DND-41 (cell line): ENCODE measurements around the gene DAB2.
A peak's percentile ranks its signal among the peaks of the same experiment; 100 is the strongest.

Experiments used
- ATAC-seq: fragments of 200-7000 bp; cut with Tn5 transposase; 3 replicates; pipeline ENCODE4 v1.9.1; 2021; ENCODE audit warnings: low read depth; ENCODE audit not compliant: insufficient read depth
- DNase-seq: peaks from one replicate; pipeline ENCODE4 v3.0.0-alpha.2; 2020
- H2AFZ ChIP-seq: 2 replicates; pipeline ENCODE4 v1.6.0; 2012; ENCODE audit warnings: low read depth, low read length
- H3K27ac ChIP-seq: 2 replicates; pipeline ENCODE4 v1.5.1; 2012; ENCODE audit warnings: low read length, inconsistent platforms
- H3K27me3 ChIP-seq: fragments of 200-600 bp; sonication (generic); 2 replicates; pipeline ENCODE4 v1.6.0; 2012; ENCODE audit warnings: low read length, mild to moderate bottlenecking, inconsistent platforms; ENCODE audit not compliant: insufficient read depth, poor library complexity
- H3K36me3 ChIP-seq: 2 replicates; pipeline ENCODE4 v1.5.1; 2012; ENCODE audit warnings: low read length, inconsistent platforms; ENCODE audit not compliant: insufficient read depth
- H3K4me1 ChIP-seq: 2 replicates; pipeline ENCODE4 v1.5.1; 2012; ENCODE audit warnings: mild to moderate bottlenecking, low read length; ENCODE audit not compliant: insufficient read depth
- H3K4me2 ChIP-seq: 2 replicates; pipeline ENCODE4 v1.6.0; 2012; ENCODE audit warnings: mild to moderate bottlenecking, moderate library complexity, low read length, inconsistent platforms; ENCODE audit not compliant: insufficient read depth
- H3K4me3 ChIP-seq, 2 experiments: fragments of 200-600 bp in 1 of 2; shearing (Covaris generic) in 1 of 2; 2 replicates each; pipeline ENCODE4 v1.5.1; 2012 to 2016; ENCODE audit warnings: inconsistent platforms in 2 of 2, low read length in 2 of 2, mild to moderate bottlenecking in 2 of 2, low read depth in 1 of 2, moderate library complexity in 1 of 2
- H3K79me2 ChIP-seq: 2 replicates; pipeline ENCODE4 v1.6.0; 2012; ENCODE audit warnings: low read length, inconsistent platforms; ENCODE audit not compliant: insufficient read depth
- H3K9ac ChIP-seq: 2 replicates; pipeline ENCODE4 v1.6.0; 2012; ENCODE audit warnings: low read depth, mild to moderate bottlenecking, inconsistent platforms, low read length, moderate library complexity
- H3K9me3 ChIP-seq: 2 replicates; pipeline ENCODE4 v1.5.1; 2012; ENCODE audit warnings: low read length, moderate library complexity, mild to moderate bottlenecking, inconsistent platforms; ENCODE audit not compliant: insufficient read depth, severe bottlenecking
- H4K20me1 ChIP-seq: 2 replicates; pipeline ENCODE4 v1.6.0; 2012; ENCODE audit warnings: low read length; ENCODE audit not compliant: insufficient read depth
- CTCF ChIP-seq: IDR thresholded peaks from 2 replicates; pipeline ENCODE4 v1.5.1; 2012; ENCODE audit warnings: borderline replicate concordance, low read length, moderate library complexity, mild to moderate bottlenecking; ENCODE audit not compliant: poor library complexity, severe bottlenecking; ENCODE audit errors: extremely low read depth
- EZH2 ChIP-seq: IDR thresholded peaks from 3 replicates; pipeline ENCODE4 v1.6.1; 2012; ENCODE audit warnings: borderline replicate concordance, low read depth, mild to moderate bottlenecking, moderate library complexity, low read length, inconsistent platforms; ENCODE audit not compliant: severe bottlenecking

The DAB2 gene

GRCh38 chr5:39381376-39381775 lies 43.4 kb downstream of the DAB2 start:
- no peaks in the 10 kb centered on the region for H3K9me3 ChIP-seq
- ATAC-seq, result no peak
- no peaks in the 10 kb centered on the region for H3K36me3 ChIP-seq
- no peak for DNase-seq
- no peak overlapping the region for H3K4me3 ChIP-seq
- TF ChIP-seq EZH2 (no peak), CTCF (no peak)
- peaks cover 12% of the 10 kb centered on the region for H3K27me3 ChIP-seq
- no peak overlapping the region for H3K4me2 ChIP-seq
- H3K4me1 ChIP-seq, result no peaks in the 10 kb centered on the region
- no peak overlapping the region for H3K9ac ChIP-seq
- H2AFZ ChIP-seq, result no peak overlapping the region
- H3K27ac ChIP-seq, result no peak overlapping the region
- H4K20me1 ChIP-seq, result no peaks in the 10 kb centered on the region
- no peaks in the 10 kb centered on the region for H3K79me2 ChIP-seq

GRCh38 chr5:39379693-39380092 lies 45.1 kb downstream of the DAB2 start:
- H3K79me2 ChIP-seq, result no peaks in the 10 kb centered on the region
- no peak overlapping the region for H3K4me2 ChIP-seq
- peaks cover 12% of the 10 kb centered on the region for H3K27me3 ChIP-seq
- H4K20me1 ChIP-seq, result no peaks in the 10 kb centered on the region
- no peak overlapping the region for H3K4me3 ChIP-seq
- H3K9ac ChIP-seq, result no peak overlapping the region
- H2AFZ ChIP-seq, result no peak overlapping the region
- no peaks in the 10 kb centered on the region for H3K4me1 ChIP-seq
- no peak for TF ChIP-seq EZH2
- TF ChIP-seq CTCF, result no peak
- no peaks in the 10 kb centered on the region for H3K9me3 ChIP-seq
- ATAC-seq (no peak), DNase-seq (no peak)
- no peaks in the 10 kb centered on the region for H3K36me3 ChIP-seq
- no peak overlapping the region for H3K27ac ChIP-seq

- no peak for TF ChIP-seq CTCF
- TF ChIP-seq EZH2, result no peak
- no peak overlapping the region for H3K4me3 ChIP-seq
- H3K79me2 ChIP-seq, result no peaks in the 10 kb centered on the region
- no peaks in the 10 kb centered on the region for H4K20me1 ChIP-seq
- no peak overlapping the region for H3K9ac ChIP-seq
- H3K9me3 ChIP-seq, result no peaks in the 10 kb centered on the region
- DNase-seq (no peak), ATAC-seq (no peak)
- H3K27ac ChIP-seq, result no peak overlapping the region
- H3K36me3 ChIP-seq, result no peaks in the 10 kb centered on the region
- no peaks in the 10 kb centered on the region for H3K4me1 ChIP-seq
- no peak overlapping the region for H2AFZ ChIP-seq
- H3K4me2 ChIP-seq, result no peak overlapping the region
- peaks cover 9% of the 10 kb centered on the region for H3K27me3 ChIP-seq
Measured at GRCh38 chr5:39377613-39378012, 47.2 kb downstream of the DAB2 start.

GRCh38 chr5:39376293-39376714 lies 48.5 kb downstream of the DAB2 start:
- Histone ChIP-seq H3K4me3 (no peak overlapping the region), H3K79me2 (no peaks in the 10 kb centered on the region), H4K20me1 (no peaks in the 10 kb centered on the region), H2AFZ (no peak overlapping the region), H3K27ac (no peak overlapping the region), H3K9me3 (no peaks in the 10 kb centered on the region), H3K4me1 (no peaks in the 10 kb centered on the region), H3K4me2 (no peak overlapping the region), H3K36me3 (no peaks in the 10 kb centered on the region), H3K27me3 (peaks cover 7% of the 10 kb centered on the region), H3K9ac (no peak overlapping the region)
- ATAC-seq (peak; percentile 87), DNase-seq (peak; percentile 47)
- peak; percentile 79 for TF ChIP-seq CTCF
- no peak for TF ChIP-seq EZH2
